ENCODE measurements around the gene ADRB2.

ADRB2 gene

DNA sequence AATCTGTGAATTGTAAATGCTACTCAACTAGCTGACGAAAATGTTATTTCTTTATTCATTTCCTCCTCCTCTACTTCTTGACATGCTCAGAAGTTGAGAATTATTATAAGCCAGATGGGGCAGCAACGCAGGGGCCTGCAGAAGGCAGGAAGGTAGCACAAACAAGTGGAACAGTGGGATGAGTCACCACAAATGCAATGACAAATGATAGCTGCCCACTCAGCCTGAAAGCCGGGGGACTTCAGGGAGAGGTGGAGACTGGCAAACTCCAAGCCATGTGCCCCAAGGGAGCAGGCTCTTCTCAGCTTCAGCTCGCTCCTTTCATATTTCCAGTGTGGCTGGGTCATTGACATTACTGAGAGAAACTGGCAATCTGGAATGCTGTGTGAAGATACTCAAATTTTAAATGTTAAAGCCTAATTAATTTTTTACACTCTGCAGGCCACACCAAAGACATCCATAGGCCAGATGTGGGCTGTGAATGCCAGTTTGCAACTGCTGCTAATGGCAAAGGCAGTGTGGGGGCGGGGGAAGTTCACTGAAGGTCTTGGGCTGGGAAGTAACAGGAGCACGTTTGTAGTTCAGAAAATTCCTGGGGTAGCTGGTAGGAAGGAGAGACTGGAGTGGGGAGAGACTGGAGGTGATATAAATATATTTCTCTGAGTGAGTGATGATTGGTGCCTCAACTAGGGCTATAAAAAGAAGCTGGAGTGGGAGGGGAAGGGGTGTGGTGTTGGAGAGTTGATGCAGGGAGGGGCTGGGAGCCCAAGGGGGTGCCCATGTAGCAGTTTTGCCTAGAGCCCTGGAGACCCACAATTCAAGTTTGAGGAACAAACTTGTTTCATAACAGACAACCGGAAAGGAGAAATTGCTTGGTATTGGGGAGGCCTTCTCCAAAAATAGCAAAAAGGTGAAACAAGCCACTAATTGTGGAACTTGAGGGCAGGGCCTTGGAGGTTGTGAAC, 20.8 kb upstream of the ADRB2 start:
- DNase-seq: no peak

DNA sequence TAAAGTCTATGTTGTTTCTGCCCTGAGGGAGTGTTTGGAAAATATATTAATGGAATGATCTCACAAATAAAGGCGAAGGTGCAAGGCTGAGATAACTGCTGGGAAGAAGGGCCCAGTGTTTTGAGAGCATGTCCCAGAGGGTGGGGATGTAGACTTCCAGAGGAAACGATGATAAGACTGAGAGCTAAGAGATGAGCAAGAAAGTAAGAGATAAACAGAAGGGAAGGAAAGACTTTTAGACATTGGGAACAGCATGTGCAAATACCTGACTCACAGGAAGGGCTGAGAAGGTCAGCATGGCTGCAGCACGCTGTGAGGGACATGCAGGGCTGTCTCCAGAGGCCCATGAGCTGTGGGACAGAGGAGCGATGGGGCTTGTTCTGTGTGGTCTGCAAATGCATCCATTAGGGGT, 19.9 kb upstream of the ADRB2 start:
- DNase-seq: no peak

DNA sequence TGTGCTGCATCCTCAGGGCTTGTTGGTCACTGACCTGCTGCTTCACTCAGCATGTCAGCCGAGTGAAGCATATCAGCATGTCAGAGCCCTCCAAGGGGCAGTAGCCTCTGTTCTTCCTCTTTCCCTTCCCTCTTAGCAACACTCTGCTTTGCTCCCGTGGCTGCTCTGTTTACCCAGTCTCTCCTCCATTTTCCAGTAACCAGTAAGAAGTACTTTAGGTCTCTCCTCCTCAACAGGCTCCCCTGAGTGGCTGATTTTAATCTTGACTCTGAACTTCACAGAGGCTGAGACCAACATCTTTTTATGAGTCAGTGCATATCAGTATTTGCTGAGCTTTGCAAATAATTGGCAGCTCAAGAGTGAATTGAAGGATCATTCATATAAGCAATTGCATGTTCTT, 18.6 kb upstream of the ADRB2 start:
- no peak for DNase-seq

DNA sequence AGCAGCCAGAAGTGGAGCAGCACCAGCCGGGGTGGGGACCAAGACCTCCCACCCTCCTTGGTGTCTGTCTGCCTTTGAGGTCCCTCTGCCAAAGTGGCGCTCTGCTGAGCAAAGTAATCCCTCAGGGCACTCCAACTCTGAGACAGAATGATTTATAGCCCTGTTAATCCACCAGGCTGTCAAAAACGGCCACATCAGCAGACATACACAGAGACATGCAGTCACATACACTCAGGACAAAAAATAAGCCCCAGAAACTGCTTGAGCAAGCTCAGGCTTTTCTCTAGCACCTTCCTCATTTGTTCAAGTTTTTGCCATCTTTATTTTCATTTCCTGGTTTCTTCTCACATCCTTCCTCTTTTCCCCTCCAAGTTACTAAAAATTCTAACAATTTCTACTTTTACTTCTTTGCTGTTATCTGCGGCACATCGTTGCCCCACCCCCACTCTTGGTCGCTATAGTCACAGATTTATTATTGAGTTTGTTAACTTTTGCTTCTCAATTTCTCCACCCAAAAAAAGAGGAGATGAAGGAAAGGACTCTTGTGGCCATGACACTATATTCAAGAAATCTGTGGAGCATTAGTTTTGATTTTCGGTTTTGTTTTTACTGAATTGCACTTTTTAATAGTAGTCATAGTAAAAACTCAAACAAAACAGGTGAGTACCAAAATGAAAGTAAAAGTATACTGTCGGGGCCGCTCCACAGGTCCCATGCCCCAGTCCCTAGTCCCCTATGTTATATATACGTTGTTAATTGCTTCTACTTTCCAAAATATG, 17.4 kb upstream of the ADRB2 start:
- no peak for DNase-seq

DNA sequence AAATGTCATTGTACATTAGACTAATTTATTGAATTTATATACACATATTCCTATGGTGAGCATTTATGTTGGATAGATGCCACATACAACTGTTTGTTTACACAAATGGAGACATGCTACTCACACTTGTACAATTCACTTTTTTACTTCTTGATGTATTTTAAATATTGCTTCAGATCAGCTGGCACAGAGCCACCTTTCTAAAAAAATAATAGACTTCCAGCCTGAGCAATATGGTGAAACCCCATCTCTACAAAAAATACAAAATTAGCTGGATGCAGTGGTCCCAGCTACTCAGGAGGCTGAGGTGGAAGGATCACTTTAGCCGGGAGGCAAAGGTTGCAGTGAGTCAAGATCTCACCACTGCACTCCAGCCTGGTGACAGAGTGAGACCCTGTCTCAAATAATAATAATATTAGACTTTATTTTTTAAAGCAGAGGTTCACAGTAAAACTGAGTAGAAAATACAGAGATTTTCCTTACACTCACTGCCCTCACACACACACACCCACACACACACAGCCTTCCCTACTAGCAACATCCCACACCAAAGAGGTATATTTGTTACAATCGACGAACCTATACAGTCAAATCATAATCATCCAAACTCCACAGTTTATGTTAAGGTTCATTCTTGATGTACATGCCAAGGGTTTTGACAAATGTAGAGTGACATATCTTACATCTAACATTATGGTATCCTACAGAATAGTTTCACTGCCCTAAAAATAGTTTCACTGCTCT, 16.5 kb upstream of the ADRB2 start:
- no peak for DNase-seq

DNA sequence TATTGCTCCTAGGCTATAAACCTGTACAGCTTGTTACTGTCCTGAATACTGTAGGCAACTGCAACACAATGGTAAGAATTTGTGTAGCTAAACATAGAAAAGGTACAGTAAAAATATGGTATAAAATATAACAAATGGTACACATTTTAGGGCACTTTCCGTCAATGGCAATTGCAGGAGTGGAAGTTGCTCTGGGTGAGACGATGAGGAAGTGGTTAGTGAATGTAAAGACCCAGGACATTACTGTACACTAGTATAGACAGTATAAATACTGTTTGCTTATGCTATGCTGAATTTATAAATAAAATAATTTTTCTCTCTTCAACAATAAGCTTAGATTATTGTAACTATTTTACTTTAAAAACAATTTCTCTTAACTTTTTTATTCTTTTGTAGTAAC, 15.6 kb upstream of the ADRB2 start:
- no peak for DNase-seq

DNA sequence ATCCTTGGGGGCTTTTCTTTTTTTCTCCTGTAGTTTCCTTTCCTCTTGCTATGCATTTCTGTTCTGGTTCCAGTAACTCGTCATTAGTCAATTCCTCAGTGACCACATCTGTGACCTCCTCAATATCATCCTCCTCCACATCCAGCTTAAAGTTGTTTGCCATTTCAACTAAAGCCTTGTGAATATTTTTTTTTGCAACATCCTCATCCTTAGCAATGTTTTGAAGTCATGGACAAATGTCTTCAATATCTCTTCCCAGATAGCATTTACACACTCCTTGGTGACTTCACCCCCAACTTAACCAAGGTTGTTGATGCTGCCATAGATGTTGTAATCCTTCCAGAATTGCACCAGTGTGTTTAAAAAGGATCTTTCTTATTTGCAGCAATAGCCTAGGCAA, 14.7 kb upstream of the ADRB2 start:
- no peak for DNase-seq

DNA sequence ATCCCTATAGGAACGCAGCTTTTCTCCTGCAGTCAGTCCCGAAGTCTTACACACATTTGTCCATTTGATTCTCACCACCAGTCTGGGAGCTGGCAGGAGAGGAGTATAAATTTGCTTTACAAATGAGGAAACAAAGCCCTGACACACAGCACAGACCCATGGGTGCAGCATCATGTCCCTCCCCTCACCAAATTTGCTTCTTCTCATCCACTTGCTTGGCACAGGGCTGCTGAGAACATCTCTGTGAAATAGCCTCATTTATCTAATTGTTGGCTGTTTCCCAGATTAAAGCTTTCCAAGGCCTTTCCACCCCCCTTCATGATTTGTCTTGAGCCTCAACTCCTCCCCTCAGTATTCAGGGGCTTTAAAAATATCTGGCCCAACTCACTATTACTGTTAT, 11.3 kb upstream of the ADRB2 start:
- DNase-seq: no peak

DNA sequence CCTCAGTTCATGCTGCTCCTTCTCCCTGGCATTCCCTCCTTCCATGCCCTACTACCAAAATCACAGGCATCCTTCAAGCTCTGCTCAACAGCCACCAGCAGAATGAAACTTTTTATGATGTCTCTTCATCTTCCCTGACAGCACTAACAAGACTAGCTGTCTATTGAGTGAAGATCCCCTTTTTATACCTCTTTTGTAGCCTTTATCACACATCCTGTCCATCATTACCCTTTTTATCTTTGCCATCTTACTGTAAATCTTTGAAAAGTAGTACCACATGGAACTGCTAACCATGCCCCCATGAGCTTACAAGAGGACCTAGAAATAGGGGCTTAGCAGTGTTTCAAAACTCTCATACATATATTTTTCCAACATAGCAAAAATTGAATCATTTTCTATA, 10.8 kb upstream of the ADRB2 start:
- no peak for DNase-seq

DNA sequence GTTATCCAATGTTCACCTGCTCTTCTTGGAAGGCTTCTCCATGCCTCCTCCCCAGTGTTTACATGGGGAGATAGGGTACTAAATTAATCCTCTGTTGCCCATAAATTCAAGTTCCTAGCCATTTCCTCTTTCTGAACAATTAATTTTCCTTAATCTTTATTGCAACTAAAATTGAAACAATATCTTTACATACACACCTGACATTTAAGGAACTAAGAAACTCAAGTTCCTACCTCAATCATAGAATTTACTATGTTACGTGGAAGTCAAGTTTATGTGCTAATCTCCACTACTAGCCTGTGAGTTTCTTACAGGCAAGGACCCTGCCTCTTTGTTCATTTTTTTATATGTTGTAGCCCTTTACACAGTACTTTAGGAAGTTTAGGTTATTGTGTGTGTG, 10.1 kb upstream of the ADRB2 start:
- DNase-seq: no peak

DNA sequence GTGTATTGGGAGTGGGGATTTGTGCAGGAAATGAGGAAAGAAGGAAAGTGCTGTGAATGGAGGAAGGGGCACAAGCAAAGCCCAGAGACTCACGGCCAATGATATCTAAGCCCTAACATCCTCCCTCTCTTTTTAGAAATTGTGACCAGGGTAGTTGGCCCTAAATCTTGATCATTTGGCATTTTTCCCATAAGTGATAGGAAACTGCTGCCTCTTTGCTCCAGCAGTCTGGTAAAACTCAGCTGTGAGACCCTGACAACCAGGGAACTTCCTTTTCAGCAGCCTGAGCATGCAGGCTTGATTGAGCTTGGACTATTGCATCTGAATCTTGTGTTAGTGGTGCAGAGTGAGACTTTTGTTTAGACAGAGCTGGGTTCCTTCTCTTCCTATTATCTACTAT, 9.6 kb upstream of the ADRB2 start:
- DNase-seq: no peak

DNA sequence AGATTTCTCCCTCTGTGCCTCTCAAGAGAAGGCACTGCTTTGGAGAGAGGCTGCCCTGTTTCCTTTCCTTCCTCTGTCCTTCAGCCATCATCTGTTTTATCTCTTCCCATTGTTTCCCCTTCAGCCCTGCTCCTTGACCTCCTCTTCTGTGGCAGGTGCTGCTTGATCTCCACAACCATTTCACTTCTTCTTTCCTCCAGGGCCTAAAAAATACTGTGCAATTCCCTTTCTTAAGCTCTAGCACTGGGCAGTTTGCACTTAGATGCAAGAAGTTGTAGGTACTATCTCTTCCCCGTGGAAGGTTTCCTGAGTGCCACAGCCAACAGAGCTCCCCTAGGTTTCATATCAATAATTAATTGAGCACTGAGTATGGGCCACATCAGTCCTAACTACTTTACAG, 8.8 kb upstream of the ADRB2 start:
- no peak for DNase-seq

DNA sequence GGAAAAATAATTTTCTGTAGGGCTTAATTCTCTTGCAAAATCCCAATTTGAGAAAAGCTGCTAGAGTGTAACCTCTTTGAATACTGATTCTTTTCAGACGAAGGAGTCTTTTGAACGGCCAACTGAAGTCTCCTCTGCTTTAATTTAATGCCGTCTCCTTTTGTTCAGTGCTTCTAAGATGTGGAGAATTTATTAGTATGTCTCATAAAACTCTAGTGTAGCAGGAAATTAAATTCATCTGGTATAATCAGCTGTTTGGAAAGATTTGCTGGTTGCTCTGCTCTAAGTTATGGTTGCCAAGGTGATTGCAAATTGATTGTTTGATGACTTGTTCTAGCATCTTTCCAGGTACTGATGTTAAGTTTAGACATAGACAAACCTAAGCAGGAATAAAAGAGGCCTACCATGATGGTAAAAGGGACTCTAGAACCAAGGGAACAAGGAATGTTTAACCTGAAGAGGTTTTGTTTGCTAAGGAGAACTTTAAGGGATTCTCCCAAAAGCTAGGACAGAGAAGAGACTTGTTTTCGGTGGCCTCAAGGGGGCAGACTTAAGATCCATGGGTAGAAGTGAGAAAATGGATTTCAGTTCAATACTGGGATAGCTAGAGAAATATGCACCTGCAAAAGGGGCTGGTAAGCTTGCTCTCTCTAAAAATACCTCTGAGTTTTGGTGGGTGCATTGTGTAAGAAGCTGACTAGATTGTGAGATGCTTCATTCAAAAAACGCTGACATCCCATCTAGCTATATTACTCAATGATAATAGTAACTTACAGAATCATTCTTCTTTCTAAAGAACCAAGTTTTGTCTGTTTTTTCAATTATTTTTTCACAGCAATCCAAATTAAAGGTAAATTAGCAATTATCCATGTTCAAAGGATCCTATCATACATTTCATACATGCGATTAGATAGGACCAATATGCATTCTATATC, 5.7 kb upstream of the ADRB2 start:
- DNase-seq: no peak

DNA sequence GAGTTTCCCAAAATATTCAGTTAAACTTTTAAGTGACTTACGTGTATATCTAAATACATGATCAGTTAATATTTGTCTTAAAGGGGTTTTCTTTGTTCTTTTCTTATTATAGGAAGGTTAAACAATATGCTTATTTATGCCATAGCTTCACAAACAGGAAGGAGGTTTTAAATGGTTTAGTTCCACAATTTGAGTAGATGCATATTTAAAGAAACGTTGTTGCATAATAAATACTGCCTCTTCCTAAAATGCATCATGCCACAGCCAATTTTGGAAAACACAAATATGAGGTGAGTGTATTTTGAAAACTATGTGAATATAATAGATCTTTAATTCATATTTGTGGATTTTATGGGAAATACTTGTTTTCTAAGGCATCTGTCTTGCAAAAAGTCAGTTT, 2.5 kb upstream of the ADRB2 start:
- DNase-seq: no peak

DNA sequence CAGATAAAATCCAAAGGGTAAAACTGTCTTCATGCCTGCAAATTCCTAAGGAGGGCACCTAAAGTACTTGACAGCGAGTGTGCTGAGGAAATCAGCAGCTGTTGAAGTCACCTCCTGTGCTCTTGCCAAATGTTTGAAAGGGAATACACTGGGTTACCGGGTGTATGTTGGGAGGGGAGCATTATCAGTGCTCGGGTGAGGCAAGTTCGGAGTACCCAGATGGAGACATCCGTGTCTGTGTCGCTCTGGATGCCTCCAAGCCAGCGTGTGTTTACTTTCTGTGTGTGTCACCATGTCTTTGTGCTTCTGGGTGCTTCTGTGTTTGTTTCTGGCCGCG, 727 bp upstream of the ADRB2 start:
- no peak for DNase-seq

DNA sequence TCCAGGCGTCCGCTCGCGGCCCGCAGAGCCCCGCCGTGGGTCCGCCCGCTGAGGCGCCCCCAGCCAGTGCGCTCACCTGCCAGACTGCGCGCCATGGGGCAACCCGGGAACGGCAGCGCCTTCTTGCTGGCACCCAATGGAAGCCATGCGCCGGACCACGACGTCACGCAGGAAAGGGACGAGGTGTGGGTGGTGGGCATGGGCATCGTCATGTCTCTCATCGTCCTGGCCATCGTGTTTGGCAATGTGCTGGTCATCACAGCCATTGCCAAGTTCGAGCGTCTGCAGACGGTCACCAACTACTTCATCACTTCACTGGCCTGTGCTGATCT, 294 bp downstream of the ADRB2 start:
- no peak for DNase-seq

DNA sequence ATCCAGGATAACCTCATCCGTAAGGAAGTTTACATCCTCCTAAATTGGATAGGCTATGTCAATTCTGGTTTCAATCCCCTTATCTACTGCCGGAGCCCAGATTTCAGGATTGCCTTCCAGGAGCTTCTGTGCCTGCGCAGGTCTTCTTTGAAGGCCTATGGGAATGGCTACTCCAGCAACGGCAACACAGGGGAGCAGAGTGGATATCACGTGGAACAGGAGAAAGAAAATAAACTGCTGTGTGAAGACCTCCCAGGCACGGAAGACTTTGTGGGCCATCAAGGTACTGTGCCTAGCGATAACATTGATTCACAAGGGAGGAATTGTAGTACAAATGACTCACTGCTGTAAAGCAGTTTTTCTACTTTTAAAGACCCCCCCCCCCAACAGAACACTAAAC, 1.3 kb downstream of the ADRB2 start:
- no peak for DNase-seq

DNA sequence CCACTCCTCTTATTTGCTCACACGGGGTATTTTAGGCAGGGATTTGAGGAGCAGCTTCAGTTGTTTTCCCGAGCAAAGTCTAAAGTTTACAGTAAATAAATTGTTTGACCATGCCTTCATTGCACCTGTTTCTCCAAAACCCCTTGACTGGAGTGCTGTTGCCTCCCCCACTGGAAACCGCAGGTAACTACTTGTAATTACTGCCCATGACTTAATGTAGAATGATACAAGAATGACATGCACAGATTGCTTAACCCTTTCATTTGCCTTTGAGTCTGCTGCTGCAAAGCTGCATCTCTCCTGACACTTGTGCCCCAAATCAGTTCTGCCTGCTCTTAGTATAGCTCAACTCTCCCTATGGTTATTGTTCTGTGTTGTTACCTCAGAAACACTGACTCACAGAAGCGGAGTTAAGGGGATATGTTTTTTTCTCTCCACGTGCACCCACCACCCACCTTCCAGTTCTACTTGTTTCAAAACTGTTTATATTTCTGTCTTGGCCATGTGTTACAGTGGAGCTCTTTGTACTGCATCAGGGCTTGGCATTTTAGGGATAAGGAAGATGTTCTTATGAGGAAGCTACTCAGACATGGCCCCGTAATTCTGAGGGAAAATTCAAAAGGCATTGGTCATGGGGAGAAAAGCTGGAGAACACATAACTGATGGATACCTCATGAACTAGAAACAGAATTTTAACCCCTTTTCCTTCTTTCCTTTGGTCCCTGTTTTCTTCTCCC, 2.3 kb downstream of the ADRB2 start:
- no peak for DNase-seq

DNA sequence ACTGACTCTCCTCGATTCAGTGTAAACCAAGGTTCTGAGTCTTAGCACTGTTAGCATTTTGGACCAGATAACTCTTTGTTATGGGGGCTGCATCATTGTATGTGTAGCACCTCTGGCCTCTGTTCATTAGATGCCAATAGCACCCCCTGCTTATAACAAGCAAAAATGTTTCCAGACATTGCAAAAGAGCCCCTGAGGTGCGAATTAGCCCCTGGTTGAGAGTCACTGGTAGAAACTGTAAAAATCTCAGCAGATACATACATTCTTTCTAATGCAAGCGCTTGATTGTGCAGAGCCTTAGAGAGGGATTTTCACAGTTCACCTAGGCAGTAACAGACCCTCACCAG, 2.8 kb downstream of the ADRB2 start:
- DNase-seq: no peak

DNA sequence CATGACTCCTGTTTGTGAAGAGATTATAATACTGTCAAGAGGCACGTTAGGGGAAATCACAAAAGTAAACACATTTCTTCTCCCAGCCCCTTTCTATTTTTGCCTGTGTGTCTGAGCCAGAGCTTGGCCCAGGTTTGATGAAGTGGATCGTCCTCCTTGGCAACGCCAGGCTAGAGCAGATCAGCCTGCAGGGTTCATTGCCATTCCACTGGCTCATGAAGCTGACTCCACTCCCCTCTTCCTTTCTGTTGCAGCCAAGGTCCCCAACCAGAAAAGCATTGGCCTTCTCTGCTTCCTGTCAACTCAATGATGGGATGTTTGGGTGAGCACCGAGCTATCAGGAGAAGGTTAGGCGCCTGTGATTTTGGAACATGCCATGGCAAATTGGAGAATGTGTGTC, 3.3 kb downstream of the ADRB2 start:
- no peak for DNase-seq

DNA sequence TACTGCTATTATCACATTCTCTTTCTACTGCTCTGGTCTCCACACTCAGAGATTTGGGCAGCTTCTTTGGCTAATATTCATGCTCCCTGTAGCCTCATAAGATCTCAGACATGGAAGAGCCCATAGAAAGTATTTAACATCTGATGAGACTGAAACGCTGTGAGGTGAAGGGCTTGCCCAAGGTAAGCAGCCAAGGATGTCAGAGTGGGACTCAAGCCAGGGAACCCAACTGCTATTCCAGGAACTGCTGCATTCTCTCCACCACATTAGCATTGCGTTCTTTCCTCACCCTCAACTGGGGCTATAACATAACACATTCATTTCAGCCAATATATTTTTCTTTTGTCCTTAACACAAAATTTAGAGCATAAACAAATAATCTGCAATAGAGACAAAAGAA, 3.8 kb downstream of the ADRB2 start:
- no peak for DNase-seq

All from activated CD8-positive, alpha-beta memory T cell treated with anti-CD3 and anti-CD28 coated beads, Interleukin-2, amount 50 U/mL, for 48 hours (primary cell).